Fibroblast of mammary gland (primary cell): ENCODE results near the gene LDAH.

Experiments used
- DNase-seq: peaks from one replicate; pipeline ENCODE4 v3.0.0-alpha.2; 2010; ENCODE audit warnings: low read depth
- H3K4me3 ChIP-seq: 2 replicates; pipeline ENCODE4 v1.5.1; 2011; ENCODE audit warnings: low read depth, mild to moderate bottlenecking, low read length, moderate library complexity; ENCODE audit not compliant: control insufficient read depth
- TF ChIP-seq, protein P1 (sequence below): conservative IDR thresholded peaks from 2 replicates; pipeline ENCODE4 v1.5.1; 2011; ENCODE audit warnings: low read depth, low read length, inconsistent platforms; ENCODE audit not compliant: control insufficient read depth, insufficient read depth

The LDAH gene

DNA sequence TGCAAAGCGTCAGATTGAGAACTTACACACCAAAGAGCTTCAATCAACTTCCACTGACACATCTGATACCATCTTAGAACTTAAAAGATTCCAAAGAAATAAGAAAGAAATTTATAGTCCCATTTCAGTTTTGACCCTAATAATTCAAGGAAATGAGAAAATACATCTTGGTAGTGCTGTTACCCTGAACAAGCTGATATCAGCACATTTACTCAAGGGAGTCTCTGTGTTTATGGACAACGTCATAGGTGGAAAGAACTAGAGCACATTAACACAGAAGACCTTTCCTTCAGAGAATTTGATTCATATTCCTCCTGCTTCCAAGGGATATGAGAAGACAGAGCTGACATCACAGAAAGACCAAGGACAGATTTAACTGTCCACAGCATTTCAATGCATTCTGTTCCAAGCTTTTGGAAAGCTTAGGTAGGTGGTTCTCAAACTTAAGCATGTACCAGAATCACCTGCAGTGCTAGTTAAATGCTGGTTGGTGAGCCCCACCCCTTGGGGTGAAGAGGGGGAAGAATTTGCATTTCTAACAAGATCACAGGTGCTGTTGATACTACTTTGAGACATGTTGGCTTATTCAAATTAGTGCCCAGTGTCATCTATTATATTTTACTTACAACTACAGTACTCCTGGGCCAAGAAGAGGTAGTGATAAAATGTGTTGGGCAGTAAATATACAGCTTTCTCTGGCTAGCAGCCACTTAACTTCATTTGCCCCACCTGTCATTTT is 59.8 kb downstream of the LDAH start:
- no peak for DNase-seq
- TF ChIP-seq, protein P1, sequence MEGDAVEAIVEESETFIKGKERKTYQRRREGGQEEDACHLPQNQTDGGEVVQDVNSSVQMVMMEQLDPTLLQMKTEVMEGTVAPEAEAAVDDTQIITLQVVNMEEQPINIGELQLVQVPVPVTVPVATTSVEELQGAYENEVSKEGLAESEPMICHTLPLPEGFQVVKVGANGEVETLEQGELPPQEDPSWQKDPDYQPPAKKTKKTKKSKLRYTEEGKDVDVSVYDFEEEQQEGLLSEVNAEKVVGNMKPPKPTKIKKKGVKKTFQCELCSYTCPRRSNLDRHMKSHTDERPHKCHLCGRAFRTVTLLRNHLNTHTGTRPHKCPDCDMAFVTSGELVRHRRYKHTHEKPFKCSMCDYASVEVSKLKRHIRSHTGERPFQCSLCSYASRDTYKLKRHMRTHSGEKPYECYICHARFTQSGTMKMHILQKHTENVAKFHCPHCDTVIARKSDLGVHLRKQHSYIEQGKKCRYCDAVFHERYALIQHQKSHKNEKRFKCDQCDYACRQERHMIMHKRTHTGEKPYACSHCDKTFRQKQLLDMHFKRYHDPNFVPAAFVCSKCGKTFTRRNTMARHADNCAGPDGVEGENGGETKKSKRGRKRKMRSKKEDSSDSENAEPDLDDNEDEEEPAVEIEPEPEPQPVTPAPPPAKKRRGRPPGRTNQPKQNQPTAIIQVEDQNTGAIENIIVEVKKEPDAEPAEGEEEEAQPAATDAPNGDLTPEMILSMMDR: no peak
- no peak overlapping the region for H3K4me3 ChIP-seq

DNA sequence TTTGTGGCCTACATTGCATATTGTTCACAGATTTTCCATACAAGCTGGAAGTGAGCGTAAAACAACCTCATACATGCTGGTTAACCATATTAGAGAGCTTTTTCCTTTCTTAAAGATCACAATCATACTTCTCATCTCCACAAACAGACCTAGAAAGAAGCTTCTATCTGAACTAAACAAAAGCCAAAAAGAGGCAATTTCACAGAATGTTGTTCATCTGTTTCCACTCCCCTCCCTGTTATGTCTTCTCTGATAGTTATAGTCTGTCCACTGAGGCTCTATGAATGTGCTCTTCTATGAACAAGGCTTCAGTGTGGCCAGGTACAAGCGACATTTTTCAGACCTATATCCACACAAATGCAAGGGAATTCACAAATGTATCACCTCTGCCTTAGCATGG is 63.4 kb downstream of the LDAH start:
- H3K4me3 ChIP-seq: no peak overlapping the region
- no peak for DNase-seq
- TF ChIP-seq, protein P1: no peak

DNA sequence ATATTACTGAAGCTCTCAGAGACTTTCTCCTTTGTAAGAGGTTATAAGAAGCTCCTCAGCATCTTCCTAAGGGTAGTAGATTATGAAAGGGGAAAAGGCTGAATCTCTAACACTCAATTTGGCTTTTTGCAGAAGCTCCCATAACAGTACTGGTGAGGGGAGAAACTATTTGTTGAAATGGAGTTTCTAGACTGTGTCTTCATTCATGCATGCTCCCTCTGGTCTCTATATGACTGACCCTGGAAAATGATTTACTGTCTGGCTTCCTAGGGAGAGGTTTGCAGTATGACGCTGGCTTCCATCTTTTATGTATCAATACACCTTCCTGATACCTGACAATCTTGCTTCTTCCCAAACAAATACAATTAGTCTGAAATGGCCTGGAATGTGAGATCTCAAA is 63.9 kb downstream of the LDAH start:
- TF ChIP-seq, protein P1: no peak
- H3K4me3 ChIP-seq: no peak overlapping the region

DNA sequence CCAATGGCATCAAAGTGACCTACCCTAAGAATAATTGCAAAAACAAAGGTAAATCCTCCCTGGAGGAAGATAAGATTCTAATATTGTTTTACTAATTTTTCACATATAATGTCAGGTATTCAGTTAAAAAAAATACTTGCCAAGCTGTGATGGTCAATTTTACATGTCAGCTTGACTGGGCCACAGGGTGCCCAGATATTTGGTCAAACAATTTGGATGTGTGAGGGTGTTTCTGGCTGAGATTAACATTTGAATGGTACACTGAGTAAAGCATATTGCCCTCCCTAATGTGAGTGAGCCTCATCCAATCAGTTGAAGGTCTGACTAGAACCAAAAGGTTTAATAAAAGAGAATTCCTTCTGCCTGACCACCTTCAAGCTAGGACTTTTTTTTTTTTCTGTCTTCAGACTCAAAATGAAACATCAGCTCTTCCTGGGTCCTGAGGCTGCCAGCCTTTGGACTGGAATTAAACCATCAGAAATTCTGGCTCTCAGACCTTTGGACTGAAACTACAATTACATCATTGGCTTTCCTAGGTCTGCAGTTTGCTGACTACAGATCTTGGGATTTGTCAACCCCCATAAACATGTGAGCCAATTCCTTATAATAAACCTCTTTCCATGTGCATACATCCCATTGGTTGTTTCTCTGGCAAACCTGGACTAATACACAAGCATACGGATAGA is 65.4 kb downstream of the LDAH start:
- DNase-seq: no peak
- H3K4me3 ChIP-seq: no peak overlapping the region
- TF ChIP-seq, protein P1: no peak

More for the DNA sequence above, 63.9 kb downstream of the LDAH start:
- no peak for DNase-seq

DNA sequence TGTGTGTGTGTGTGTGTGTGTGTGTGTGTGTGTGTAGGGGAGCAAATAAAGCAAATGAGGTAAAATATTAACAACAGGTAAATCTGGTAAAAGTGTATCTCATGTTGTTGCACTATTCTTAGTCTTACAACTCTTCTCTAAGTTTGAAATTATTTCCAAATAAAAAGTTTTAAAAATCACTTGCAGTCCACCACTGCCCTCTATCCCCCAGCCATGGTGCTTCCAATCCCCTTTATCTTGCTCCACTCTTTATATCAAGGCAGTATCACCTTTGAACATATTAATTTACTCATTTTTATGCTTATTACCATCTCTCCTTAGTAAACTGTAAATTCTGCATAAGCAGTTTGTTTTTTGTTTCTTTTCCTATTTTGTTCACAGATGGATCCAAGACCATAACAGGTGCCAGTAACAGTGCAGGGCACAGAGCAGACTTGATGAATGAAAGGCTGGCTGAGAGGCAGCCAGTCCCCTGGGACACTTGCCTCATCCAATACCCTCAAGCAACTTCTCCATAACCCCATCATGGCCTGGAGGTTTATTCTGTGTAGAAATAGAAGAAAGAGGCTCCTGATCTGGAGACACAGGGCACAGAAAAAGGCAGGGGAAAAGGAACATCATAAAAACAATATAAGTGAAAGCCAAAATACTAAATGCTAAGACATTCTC is 67.6 kb downstream of the LDAH start:
- peak; percentile 4 for DNase-seq
- H3K4me3 ChIP-seq: no peak overlapping the region
- TF ChIP-seq, protein P1: no peak

DNA sequence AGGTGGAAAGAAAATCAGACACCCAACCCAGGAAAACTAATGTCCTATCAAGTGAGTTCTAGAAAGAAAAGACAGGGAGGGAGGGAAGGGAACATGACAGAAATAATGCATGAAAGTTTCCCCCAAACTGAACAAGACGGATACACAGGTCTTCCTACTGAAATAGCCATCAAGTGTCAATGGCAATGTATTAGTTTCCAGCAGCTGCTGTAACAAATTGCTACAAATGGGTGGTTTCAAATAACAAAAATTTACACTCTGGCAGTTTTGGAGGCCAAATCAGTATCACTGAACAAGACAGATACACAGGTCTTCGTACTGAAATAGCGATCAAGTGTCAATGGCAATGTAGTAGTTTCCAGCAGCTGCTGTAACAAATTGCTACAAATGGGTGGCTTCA is 70.6 kb downstream of the LDAH start:
- H3K4me3 ChIP-seq: no peak overlapping the region
- TF ChIP-seq, protein P1: no peak
- DNase-seq: no peak
